H9 (cell line): ENCODE results near the gene AHNAK2. TPM values are rescaled to one million over a fixed set of nuclear protein-coding genes. Genes with fewer than 3 reads are reported as not detected.
A peak's percentile ranks its signal among the peaks of the same experiment; 100 is the strongest.

Source experiments
- DNase-seq: peaks from one replicate; pipeline ENCODE4 v3.0.0-alpha.2; 2017
- H2AFZ ChIP-seq: one replicate; pipeline ENCODE4 v1.6.1; 2013; ENCODE audit warnings: mild to moderate bottlenecking, low read length, control low read depth, moderate library complexity
- H2AK5ac ChIP-seq: 2 replicates; pipeline ENCODE4 v1.6.1; 2013; ENCODE audit warnings: low read length, control low read depth, mixed read lengths; ENCODE audit not compliant: insufficient read length
- H2BK120ac ChIP-seq: one replicate; pipeline ENCODE4 v1.6.1; 2013; ENCODE audit warnings: low read depth, mild to moderate bottlenecking, low read length, control low read depth, inconsistent platforms; ENCODE audit not compliant: poor library complexity, severe bottlenecking
- H2BK12ac ChIP-seq: 2 replicates; pipeline ENCODE4 v1.6.1; 2013; ENCODE audit warnings: low read length, control low read depth, mixed read lengths, low read depth; ENCODE audit not compliant: insufficient read length
- H2BK15ac ChIP-seq: 2 replicates; pipeline ENCODE4 v1.6.1; 2013; ENCODE audit warnings: low read depth, low read length, control low read depth
- H2BK20ac ChIP-seq: one replicate; pipeline ENCODE4 v1.6.1; 2013; ENCODE audit warnings: low read depth, mild to moderate bottlenecking, low read length, control low read depth, inconsistent platforms; ENCODE audit not compliant: poor library complexity, severe bottlenecking
- H2BK5ac ChIP-seq: 2 replicates; pipeline ENCODE4 v1.6.1; 2013; ENCODE audit warnings: low read length, control low read depth, mixed read lengths; ENCODE audit not compliant: insufficient read length
- H3K14ac ChIP-seq: 2 replicates; pipeline ENCODE4 v1.6.1; 2013; ENCODE audit warnings: low read length, control low read depth; ENCODE audit not compliant: insufficient read depth
- H3K18ac ChIP-seq: 2 replicates; pipeline ENCODE4 v1.6.1; 2013; ENCODE audit warnings: low read depth, mild to moderate bottlenecking, mixed read lengths, low read length, control low read depth; ENCODE audit not compliant: insufficient read length
- H3K23ac ChIP-seq: 2 replicates; pipeline ENCODE4 v1.6.1; 2013; ENCODE audit warnings: low read length, control low read depth, mixed read lengths, low read depth; ENCODE audit not compliant: insufficient read length
- H3K23me2 ChIP-seq: 2 replicates; pipeline ENCODE4 v1.6.1; 2013; ENCODE audit warnings: low read depth, mild to moderate bottlenecking, mixed read lengths, low read length, control low read depth; ENCODE audit not compliant: insufficient read length, poor library complexity, severe bottlenecking
- H3K27ac ChIP-seq: 2 replicates; pipeline ENCODE4 v1.5.1; 2013; ENCODE audit warnings: low read length, control low read depth, mixed read lengths, low read depth; ENCODE audit not compliant: insufficient read length
- H3K27me3 ChIP-seq: 2 replicates; pipeline ENCODE4 v1.6.1; 2013; ENCODE audit warnings: low read length, control low read depth, inconsistent platforms; ENCODE audit not compliant: insufficient read depth
- H3K4ac ChIP-seq: 2 replicates; pipeline ENCODE4 v1.6.1; 2013; ENCODE audit warnings: low read depth, mild to moderate bottlenecking, control low read depth, inconsistent platforms, low read length, moderate library complexity
- H3K4me1 ChIP-seq: 2 replicates; pipeline ENCODE4 v1.6.1; 2013; ENCODE audit warnings: low read length, control low read depth, inconsistent platforms; ENCODE audit not compliant: insufficient read depth
- H3K4me2 ChIP-seq: 2 replicates; pipeline ENCODE4 v1.6.1; 2013; ENCODE audit warnings: low read length, control low read depth, mixed read lengths; ENCODE audit not compliant: insufficient read length, insufficient read depth
- H3K56ac ChIP-seq: 2 replicates; pipeline ENCODE4 v1.6.1; 2013; ENCODE audit warnings: low read depth, mild to moderate bottlenecking, mixed read lengths, low read length, control low read depth; ENCODE audit not compliant: insufficient read length
- H3K79me1 ChIP-seq: 2 replicates; pipeline ENCODE4 v1.6.1; 2013; ENCODE audit warnings: low read depth, mild to moderate bottlenecking, moderate library complexity, low read length, control low read depth, inconsistent platforms; ENCODE audit not compliant: insufficient read depth, poor library complexity, severe bottlenecking
- H3K79me2 ChIP-seq: 2 replicates; pipeline ENCODE4 v1.6.1; 2013; ENCODE audit warnings: low read length, control low read depth, inconsistent platforms; ENCODE audit not compliant: insufficient read depth
- H3K9ac ChIP-seq: 2 replicates; pipeline ENCODE4 v1.6.1; 2013; ENCODE audit warnings: low read length, control low read depth, mixed read lengths; ENCODE audit not compliant: insufficient read length; ENCODE audit errors: extremely low read depth
- H3K9me3 ChIP-seq: one replicate; pipeline ENCODE4 v1.6.1; 2013; ENCODE audit warnings: low read depth, low read length, inconsistent platforms; ENCODE audit not compliant: control insufficient read depth
- H3T11ph ChIP-seq: one replicate; pipeline ENCODE4 v1.6.1; 2013; ENCODE audit warnings: mild to moderate bottlenecking, low read length, control low read depth, inconsistent platforms
- H4K20me1 ChIP-seq: one replicate; pipeline ENCODE4 v1.6.1; 2013; ENCODE audit not compliant: control insufficient read depth, insufficient read length, insufficient read depth
- H4K5ac ChIP-seq: 2 replicates; pipeline ENCODE4 v1.6.1; 2013; ENCODE audit warnings: low read depth, mild to moderate bottlenecking, mixed read lengths, low read length, control low read depth; ENCODE audit not compliant: insufficient read length
- H4K8ac ChIP-seq: replicated peaks from 2 replicates; pipeline ENCODE4 v1.6.1; 2013; ENCODE audit warnings: low read length, control low read depth, mixed read lengths, low read depth; ENCODE audit not compliant: insufficient read length
- H4K91ac ChIP-seq: 2 replicates; pipeline ENCODE4 v1.6.1; 2013; ENCODE audit warnings: low read depth, mild to moderate bottlenecking, moderate library complexity, mixed read lengths, low read length, control low read depth; ENCODE audit not compliant: insufficient read length
- H3K27ac Mint-ChIP-seq, 3 experiments: 2 replicates in 2 of 3; 3 replicates in 1 of 3; pipeline ENCODE4 v1.8.0; 2020 to 2021; ENCODE audit warnings: mixed read lengths in 3 of 3, mild to moderate bottlenecking in 1 of 3, moderate library complexity in 1 of 3
- H3K27me3 Mint-ChIP-seq: 2 replicates; pipeline ENCODE4 v1.8.0; 2021; ENCODE audit warnings: low read depth, mild to moderate bottlenecking, moderate library complexity, mixed read lengths
- H3K36me3 Mint-ChIP-seq, 3 experiments: 2 replicates in 2 of 3; 3 replicates in 1 of 3; pipeline ENCODE4 v1.8.0; 2020 to 2021; ENCODE audit warnings: low read depth in 3 of 3, mixed read lengths in 3 of 3; ENCODE audit not compliant: insufficient read depth in 1 of 3
- H3K4me1 Mint-ChIP-seq, 2 experiments: 2 replicates each; pipeline ENCODE4 v1.8.0; 2020; ENCODE audit warnings: mixed read lengths in 2 of 2
- H3K4me3 Mint-ChIP-seq, 2 experiments: 2 replicates in 1 of 2; 3 replicates in 1 of 2; pipeline ENCODE4 v1.8.0; 2020 to 2021; ENCODE audit warnings: mild to moderate bottlenecking in 2 of 2, mixed read lengths in 2 of 2, moderate library complexity in 1 of 2
- H3K9me3 Mint-ChIP-seq, 2 experiments: 2 replicates in 1 of 2; 3 replicates in 1 of 2; pipeline ENCODE4 v1.8.0; 2020; ENCODE audit warnings: mild to moderate bottlenecking in 2 of 2, mixed read lengths in 2 of 2, moderate library complexity in 1 of 2
- CTCF ChIP-seq: fragments of 200-600 bp; sonication (generic); conservative IDR thresholded peaks from 3 replicates; pipeline ENCODE4 v1.8.0; 2021; ENCODE audit warnings: antibody characterized with exemption, mild to moderate bottlenecking
- WGBS: extraction: QIAGEN DNeasy Blood & Tissue Kit; methylation state at CpG from one replicate; pipeline ENCODE4 v1.1.7; 2013; ENCODE audit warnings: missing lambda C conversion rate, low lambda C conversion rate, mixed read lengths; ENCODE audit not compliant: insufficient read length; ENCODE audit errors: extremely low coverage; 5-methylcytosine and 5-hydroxymethylcytosine counted together
- total RNA-seq: library from RNA; stranded (reverse); gene quantifications from 2 replicates; pipeline ENCODE4 v1.2.1, GENCODE V29; 2021

The AHNAK2 gene
- total RNA-seq, 1 experiment from 2014 or later: 2.8 TPM

- no peak overlapping the region for H4K8ac ChIP-seq
- Mint-ChIP-seq H3K9me3 (peaks cover 0 to 3% of the 10 kb centered on the region in 2 experiments; a peak in 2 of 5 replicates), H3K27ac (no peak overlapping the region; a peak in 1 of 7 replicates), H3K36me3 (peaks cover 4 to 16% (median 8%) of the 10 kb centered on the region in 3 experiments), H3K4me3 (peak overlapping the region in 1 of 2 experiments; percentile 42; a peak in 1 of 5 replicates), H3K27me3 (no peaks in the 10 kb centered on the region), H3K4me1 (no peaks in the 10 kb centered on the region)
- H3K9me3 ChIP-seq: no peaks in the 10 kb centered on the region
- H2AFZ ChIP-seq: no peak overlapping the region
- no peaks in the 10 kb centered on the region for H3K4me1 ChIP-seq
- no peak overlapping the region for H2AK5ac ChIP-seq
- H3K14ac ChIP-seq: no peak overlapping the region; the same call in 1 of the 2 replicates
- no peak for DNase-seq
- H2BK12ac ChIP-seq: no peak overlapping the region
- H3K4ac ChIP-seq: no peak overlapping the region
- no peak overlapping the region for H3K18ac ChIP-seq
- no peaks in the 10 kb centered on the region for H3K23me2 ChIP-seq
- no peak overlapping the region for H2BK5ac ChIP-seq
- H3K9ac ChIP-seq: no peak overlapping the region
- no peak overlapping the region for H2BK15ac ChIP-seq
- no peak overlapping the region for H4K91ac ChIP-seq
- no peaks in the 10 kb centered on the region for H4K20me1 ChIP-seq
- H2BK120ac ChIP-seq: no peak overlapping the region
- no peak overlapping the region for H3K27ac ChIP-seq
- H3K23ac ChIP-seq: no peak overlapping the region
- WGBS: no CpG with 5 or more reads among the region's 5 CpGs
- no peak overlapping the region for H3K4me2 ChIP-seq
- no peak overlapping the region for H3K56ac ChIP-seq
- TF ChIP-seq CTCF: no peak
- no peak overlapping the region for H3T11ph ChIP-seq
- no peaks in the 10 kb centered on the region for H3K27me3 ChIP-seq
- no peaks in the 10 kb centered on the region for H3K79me1 ChIP-seq
- H2BK20ac ChIP-seq: no peak overlapping the region
- H3K79me2 ChIP-seq: no peaks in the 10 kb centered on the region
- no peak overlapping the region for H4K5ac ChIP-seq
Measured at GRCh38 chr14:104996032-104996431, 17.9 kb upstream of the AHNAK2 start.
